HG03378 (cell line): Measurements from ENCODE around the gene PSORS1C2.

ENCODE experiments used
- ATAC-seq: cut with Tn5 transposase; IDR thresholded peaks from one replicate; pipeline ENCODE4 v1.9.1; 2021; ENCODE audit warnings: mild to moderate bottlenecking, moderate library complexity; ENCODE audit not compliant: unreplicated experiment

The PSORS1C2 gene

DNA sequence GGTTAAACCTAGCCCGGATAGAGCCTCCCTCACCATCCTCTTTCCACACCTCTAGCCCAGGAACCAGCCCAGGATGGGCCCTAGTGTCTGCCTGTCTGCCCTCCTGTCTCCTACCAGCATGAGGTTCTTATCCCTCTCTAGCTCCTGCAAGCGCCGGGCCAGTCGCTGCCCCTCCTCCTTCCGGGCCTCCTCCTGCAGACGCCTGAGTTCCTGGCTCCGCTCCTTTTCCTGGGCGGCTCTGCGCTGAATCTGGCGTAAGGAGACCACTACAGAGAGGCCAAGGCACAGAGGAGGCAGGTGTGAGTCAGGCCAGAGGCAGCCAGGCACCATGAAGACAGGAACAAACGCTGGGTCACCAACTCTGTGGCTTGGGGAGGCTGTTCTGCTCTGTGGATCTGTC, 4.3 kb upstream of the PSORS1C2 start:
- ATAC-seq: no peak

DNA sequence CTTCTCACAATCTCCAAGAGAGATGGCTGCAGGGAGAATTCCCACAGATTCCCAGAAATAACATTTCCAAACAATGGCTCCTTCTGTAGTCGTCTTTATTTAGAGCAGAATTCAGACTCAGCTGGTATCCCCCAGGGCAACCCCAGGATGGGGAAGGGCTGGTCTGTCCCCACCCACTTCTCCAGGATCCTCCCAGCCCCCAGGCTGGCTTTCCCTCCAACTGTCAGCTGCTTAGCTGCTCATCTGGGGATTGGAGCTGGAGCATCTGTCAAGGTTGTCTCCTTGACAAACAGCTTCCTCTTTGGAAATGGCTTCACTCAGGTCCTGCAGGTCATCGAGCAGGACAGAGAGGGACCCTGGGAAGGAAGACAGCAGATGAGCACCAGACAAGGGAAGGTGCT, 3.5 kb upstream of the PSORS1C2 start:
- ATAC-seq: no peak

DNA sequence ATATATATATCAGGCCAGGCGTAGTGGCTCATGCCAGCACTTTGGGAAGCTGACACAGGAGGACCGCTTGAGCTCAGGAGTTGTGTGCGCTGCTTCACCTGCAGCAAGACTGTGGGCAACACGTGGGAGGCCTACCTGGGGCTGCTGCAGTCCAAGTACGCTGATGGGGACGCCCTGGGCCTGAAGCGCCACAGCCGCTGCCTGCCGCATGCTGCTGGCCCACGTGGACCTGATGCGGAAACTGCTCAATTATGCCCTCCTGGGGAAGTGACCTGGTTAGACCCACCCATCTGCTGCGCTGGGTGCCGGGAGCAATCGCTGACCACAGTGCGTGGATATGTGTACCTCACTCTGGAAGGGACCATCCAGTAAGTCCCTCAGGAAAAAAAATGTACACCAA, 1.8 kb upstream of the PSORS1C2 start:
- no peak for ATAC-seq

GRCh38 chr6:31139599-31139998, 733 bp upstream of the PSORS1C2 start:
- no peak for ATAC-seq

- ATAC-seq: no peak
These were observed 3.2 kb downstream of the PSORS1C2 start for GRCh38 chr6:31135710-31136109.

- ATAC-seq: no peak
These were observed 6.1 kb downstream of the PSORS1C2 start for GRCh38 chr6:31132806-31133205.

DNA sequence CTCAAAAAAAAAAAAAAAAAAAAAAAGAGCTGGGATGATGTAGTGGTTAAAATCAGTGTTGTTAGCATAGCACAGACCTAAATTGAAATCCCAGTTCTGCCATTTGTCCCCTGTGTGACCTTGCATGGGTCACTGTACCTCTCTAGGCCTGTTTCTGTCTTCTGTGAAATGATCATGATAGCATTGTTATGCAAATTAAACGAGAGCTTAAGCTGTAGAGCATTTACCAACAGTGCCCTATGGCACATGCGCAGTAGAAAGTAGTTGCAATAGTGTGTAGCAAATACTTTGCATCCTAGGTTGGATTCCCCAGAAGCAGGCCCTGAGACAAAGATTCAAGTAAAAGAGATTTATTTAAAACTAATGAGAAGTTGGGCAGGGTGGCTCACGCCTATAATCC, 7.3 kb downstream of the PSORS1C2 start:
- ATAC-seq: no peak

- no peak for ATAC-seq
These were observed 8.1 kb downstream of the PSORS1C2 start for GRCh38 chr6:31130751-31131150.

- ATAC-seq: no peak
These were observed 9.7 kb downstream of the PSORS1C2 start for GRCh38 chr6:31129130-31129529.

- no peak for ATAC-seq
These were observed 10.7 kb downstream of the PSORS1C2 start for GRCh38 chr6:31128093-31128676.

DNA sequence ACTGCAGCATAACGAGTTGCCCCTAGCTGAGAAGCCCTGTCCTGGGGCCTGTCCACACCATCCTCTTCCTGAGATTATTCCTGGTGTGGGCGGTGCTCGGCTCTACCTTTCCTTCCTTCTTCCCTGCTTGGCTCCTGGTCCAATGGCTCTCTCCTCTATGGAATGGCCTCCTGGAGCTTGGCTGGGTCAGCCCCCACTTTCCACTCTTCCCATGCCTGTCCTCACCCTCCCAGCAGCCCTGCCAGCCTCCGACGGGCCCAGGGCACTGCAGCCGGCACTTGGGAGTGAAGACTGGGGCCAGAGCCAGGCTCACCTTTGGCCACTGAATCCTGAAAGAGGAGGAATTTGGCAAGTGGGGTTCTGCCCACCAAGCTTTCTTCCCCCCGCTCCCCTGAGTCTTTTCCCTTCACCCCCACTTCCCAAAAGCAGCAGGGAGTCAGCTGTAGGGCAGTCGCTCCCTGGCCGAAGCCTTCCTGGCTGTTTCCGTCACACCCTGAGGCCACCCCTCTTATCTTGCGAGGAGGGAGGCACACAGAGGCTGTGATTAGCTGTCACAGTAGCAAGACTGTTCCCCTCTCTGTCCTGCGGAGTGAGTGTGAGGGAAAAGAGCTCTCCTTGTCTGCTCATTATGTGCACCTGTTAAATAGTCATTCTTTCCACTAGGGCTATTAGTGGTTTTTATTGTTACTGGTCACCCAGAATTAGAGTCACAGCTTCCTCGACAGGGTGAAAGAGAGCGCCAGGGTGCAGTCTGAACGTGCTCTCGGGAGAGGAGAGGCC, 12.3 kb downstream of the PSORS1C2 start:
- ATAC-seq: no peak

DNA sequence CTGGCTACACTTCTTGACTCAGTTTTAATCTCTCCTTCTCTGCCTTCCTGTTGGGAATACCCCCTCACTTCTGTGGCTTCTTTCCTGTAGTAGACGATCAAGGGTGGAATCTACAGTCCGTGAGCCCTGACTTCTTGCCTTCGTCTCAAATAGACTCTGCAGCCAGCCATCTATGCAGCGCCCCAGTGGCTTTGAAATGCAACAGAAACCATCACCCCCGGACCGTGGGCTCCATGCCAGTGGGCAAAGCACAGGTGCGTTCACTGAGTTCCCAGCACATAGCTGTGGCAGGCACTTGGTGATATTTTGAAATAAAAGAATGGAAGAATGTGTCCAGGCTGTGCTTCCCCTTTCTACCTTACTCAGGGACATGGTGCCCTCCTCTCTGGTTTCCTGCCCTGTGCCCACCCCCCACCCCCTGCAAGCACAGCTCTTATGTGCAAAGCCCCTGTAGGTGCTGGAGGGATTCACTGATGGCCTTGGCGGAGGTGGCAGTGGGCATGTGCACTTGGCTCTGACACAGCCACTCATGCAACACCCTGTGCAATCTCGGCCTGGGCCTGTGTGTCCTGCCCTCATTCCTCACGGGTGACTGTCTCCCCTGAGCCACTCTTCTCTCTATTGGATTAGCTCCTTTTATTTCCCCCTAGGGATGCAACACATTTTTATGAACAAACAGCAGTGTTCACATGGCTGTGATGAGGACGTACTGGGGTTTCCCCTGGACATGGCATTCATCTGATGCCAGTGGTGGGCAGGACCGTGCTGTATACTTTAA, 13.1 kb downstream of the PSORS1C2 start:
- ATAC-seq: no peak

DNA sequence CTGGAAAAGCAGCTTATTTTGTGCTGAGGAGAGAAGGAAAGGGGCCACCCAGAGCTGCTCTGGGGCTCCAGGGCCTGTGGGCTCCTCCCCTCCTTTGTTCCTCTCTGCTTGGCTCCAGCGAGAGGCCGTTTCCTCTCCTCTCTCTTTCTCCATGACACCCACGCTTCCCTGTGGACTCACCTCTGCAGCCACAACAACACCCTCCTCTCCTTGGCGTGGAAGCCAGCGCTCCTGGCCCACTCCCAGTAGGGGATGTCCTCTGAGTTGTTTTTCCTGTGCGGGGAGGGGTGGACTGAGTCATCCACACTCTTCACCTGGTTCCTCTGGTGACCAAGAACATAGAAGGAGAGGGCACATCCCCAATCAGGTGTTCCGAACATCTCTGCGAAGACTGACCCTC, 13.7 kb downstream of the PSORS1C2 start:
- no peak for ATAC-seq

DNA sequence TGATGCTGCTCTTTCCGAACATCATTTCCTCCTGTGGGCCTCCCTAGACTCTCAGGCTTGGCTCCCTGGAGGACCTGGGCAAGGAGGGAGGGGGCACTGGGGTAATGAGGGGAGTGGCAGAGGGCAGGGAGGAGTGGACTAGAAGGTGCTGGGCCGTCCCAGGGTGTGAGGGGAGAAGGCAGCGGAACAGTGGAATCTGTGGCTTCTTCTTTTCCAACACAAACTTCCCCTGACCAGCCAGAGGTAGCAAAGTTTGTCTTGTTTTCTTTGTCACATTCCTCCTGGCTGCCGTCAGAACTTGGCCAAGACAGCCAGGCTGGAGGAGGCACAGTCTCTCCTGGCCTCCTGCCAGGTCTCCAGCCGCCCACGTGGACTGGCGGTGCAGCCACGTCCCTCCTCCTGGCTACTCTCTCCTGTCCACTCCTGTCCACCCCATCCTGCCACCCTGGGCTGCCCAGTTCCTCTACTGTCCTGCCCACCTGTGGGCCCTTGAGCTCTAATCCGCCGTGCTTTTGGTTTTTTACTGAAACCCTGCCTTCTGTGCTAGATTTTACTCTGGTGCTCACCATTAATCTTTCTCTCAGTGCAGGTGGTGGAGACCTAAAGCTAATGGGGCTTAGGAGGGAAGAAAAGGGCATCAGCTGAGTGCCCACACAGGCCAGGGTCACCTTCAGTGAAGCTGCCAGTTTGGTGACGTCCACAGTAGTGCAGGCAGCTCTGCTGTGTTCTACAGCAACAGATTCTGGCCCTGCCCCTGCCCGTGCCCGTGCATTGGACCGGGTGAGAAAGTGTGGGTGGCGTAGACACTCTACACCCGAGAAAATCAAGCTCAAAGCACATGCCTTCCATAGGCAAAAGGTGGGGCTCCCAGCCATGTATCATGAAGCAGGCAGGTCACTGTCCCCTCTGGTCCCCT, 15.8 kb downstream of the PSORS1C2 start:
- no peak for ATAC-seq

GRCh38 chr6:31121131-31121790, 17.6 kb downstream of the PSORS1C2 start:
- ATAC-seq: no peak

GRCh38 chr6:31120151-31120915, 18.5 kb downstream of the PSORS1C2 start, which contains the start of gene CDSN:
CDSN (minus strand) TSS chr6:31120446; CDS start chr6:31120419, 27 bp downstream.
- ATAC-seq: no peak

DNA sequence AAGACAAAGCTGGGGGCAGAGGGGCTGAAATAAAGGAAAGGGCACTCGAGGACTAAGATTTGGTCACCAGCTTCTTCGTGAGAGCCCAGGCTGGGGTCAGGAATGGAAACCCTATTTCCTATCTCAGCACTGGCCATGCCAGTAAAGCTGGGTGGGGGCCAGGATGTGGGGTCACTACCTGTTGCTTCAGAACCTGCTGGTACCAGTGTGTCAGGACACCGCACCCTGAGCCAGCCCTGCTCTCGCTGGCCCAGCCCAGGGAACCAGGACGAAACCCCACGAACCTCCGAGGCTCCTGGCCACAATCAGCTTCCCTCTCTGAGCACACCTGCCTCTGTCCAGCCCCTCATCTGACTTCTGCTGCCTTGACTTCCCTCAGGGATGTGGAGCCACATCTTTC, 20.7 kb downstream of the PSORS1C2 start:
- ATAC-seq: no peak

GRCh38 chr6:31116661-31117385, 22.0 kb downstream of the PSORS1C2 start:
- ATAC-seq: no peak
